A549 treated with RU486 at 1 μM for 4 hours (cell line): ENCODE measurements around the gene JRKL. TPM values are rescaled to one million over a fixed set of nuclear protein-coding genes. Genes with fewer than 3 reads are reported as not detected.

Source experiments
- total RNA-seq: library from RNA; stranded (reverse); fragments of 200-300 nt; extraction: Qiagen RNA extraction; gene quantifications from 5 replicates; pipeline ENCODE4 v1.2.3, GENCODE V29; 2022; ENCODE audit warnings: low read depth

Gene JRKL
- total RNA-seq = 2.6 to 6.4 TPM (median 5.4 TPM) in 5 replicates

DNA sequence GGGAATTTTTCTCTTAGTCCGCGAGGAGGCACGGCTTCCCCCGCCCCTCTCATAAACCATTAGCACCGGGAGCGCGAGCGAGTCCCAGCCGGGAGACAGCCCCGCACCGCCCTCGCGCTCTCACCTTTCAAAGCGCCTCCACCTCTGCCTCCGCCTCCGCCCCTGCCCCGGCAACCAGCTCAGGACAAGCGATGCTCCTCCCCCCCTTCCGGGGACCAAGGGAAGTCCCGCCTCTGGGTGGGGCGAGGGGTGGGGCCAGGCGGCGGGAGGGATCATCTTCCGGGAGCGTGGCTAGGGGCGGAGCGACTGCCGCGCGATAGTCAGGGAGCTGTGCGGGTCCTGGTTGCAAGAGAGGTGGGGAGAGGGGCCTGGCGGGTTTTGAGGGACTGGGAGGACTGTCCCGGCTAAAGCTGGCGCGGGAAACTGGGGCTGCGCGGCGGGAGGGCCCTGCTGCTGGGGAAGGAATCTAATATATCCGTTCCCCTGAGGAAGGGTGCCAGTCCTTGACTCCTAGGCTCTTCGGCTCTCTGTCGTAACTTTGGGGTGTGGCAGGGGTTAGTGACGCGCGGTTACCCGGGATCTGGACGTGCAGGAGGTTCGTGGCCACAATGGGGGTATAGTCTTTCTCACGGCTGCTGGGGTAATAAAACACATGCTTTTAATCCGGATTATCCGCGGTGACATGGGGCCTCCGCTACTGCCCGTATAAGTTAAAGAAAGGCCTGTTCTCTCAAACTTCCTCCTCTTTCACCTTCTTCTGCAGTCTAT lies at the start of gene JRKL, which contains the start of gene CCDC82:
Gene JRKL, plus strand, starts transcription at position 294 of the 768 bp plus-strand sequence. CDS start 637 bp downstream, outside the sequence.
Gene CCDC82, minus strand, starts transcription at position 193 of the 768 bp plus-strand sequence. CDS start 5,165 bp downstream, outside the sequence.

DNA sequence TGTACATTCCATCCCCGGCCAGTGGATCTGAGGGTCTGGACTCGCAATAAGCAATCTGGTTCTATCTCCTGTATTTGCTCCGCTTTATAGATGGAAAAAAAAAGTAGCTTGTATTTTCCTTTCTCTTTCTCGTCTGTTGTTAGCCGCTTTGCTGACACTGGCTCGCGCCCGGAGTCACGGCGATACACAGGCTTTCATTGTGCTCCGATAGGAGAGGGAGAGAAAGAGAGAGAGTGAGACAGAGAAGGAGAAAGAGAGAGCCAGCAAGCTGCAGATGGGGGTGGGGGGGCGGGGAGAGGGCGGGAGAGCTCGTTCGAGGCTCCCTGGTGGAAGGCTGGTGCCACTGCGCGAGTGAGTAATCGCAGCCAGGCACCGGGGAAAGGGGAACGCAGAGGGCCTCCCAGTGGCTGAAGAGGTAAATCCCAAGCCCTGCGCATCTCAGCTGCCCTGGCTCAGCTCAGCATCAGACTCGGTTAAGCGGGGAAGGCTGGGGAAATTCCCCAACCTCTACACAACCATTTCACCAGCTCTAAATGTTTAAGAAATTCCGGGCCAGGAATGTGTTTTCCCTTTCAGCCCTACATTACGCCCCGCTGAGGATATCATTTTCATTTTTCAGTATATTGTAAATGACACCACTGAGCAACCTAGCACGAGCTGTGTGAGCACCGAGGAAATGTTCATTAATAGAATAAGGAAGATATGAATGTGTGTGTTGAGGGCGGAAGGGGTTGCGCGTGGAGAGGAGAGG lies 46.7 kb upstream of the JRKL start, which contains the start of gene MAML2:
Gene MAML2, minus strand, starts transcription at position 235 of the 751 bp plus-strand sequence. CDS start 1,300 bp downstream, outside the sequence.

Other genes starting within 250 kb of the JRKL start
- gene MAML2, start 46.8 kb upstream of the JRKL start, total RNA-seq = 2.0 to 3.1 TPM (median 2.5 TPM) in 5 replicates
- gene CCDC82, start 101 bp upstream of the JRKL start, total RNA-seq = 6.8 to 21.8 TPM (median 16.5 TPM) in 5 replicates